HG03135 (cell line): Measurements from ENCODE around the gene GPN2.
"Not testable (repeated sequence)": the region's sequence is repeated elsewhere in the genome, so short reads cannot be mapped to it uniquely, and the experiment has no call there.

Experiments
- ATAC-seq: cut with Tn5 transposase; IDR thresholded peaks from one replicate; pipeline ENCODE4 v1.9.1; 2021; ENCODE audit warnings: mild to moderate bottlenecking, moderate library complexity; ENCODE audit not compliant: unreplicated experiment

The GPN2 gene

DNA sequence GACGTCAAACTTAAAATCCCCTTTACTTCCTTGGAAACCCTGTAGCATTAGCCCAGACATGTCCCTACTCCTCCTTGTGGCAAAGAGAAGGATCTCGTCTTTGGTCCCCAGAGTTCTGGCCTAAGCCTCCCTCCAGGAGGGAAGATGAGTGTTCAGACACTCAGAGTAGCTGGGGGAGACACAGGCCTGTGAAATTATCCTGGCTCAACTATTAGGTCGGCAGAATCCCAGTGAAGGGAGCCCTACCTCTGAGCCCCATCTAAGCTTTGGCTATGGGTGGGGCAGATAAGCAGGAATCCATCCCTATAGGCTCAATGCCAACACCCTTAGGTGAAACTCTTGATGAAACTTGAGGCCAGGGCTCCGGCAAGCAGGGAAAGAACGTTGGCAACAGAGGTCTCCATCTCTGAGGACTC, 28.8 kb downstream of the GPN2 start:
- ATAC-seq = no peak

DNA sequence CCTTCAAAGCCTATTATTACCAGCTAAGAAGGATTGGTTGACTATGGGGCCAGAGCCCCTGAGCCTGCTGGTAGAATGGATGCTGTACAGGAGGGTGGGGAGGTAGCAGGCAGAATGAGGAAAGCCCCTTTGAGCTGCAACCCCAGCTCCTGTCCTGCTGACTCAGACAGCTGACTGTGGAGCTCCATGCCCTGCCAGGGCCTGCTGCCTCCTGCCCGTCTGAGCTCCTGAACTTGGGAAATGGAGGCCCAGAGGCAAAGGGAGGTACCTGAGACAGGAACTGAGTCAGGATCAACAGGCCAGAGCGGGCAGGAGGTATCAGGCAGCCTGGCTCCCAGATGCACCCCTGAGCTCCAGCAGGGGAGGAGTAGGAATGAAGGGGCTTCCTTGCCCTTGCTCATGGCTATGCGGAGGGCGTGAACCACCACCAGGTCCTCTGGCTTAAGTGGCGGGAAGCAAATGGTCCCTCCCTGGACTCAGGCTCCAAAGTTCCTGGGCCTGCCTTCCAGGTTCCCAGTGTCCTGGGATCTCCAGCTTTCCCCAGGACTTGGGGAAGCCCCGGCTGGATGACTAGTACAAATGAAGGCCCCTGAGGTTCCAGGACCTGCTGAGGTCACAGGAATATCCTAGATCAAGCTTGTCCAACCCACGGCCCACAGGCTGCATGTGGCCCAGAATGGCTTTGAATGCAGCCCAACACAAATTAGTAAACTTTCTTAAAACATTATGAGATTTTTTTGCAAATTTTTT, 31.0 kb downstream of the GPN2 start:
- no peak for ATAC-seq

DNA sequence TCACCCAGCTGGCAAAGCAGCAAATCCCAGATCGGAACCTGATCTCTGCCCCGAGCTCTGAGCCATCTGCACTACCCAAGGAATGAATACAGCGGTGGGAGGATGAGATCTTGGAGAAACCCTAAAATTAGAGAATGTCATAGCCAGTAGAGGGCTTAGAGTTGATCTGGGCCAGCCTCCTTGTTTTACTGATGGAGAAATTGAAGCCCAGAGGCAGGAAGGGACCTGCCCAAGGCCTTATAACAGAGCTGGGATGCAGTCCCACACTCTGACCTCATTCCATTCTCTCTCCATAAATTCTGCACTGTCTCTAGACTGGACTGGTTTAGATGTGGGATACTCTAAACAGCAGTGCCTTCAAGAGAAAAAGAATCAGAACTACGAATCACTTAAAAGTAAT, 31.9 kb downstream of the GPN2 start:
- no peak for ATAC-seq

DNA sequence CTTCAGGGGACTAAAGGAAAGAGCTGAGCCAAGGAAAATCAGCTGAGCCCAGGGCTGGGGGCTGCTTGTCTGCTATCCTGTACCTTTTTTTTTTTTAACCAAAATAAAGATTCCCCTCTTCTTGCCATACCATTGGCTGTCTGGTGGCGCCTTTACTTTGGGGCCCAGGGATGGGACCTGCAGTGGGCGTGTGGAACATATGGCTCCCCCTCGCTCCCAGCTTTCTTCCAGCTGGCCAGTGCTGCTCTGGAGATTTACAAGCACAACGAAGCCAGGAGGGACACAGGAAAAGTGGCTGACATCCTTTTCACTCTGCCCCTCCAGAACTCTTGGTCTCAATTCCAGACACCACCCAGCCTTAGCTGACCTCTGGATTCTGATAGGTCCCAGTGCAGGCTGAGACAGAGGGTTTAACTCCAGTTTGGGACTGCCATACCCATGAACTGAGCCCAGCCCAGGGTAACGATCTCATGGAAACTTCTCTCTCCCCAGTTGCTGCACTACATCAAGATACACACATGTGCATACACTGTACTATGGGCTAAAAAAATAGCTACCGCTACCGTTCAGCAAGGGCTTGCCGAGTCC, 32.5 kb downstream of the GPN2 start:
- no peak for ATAC-seq

DNA sequence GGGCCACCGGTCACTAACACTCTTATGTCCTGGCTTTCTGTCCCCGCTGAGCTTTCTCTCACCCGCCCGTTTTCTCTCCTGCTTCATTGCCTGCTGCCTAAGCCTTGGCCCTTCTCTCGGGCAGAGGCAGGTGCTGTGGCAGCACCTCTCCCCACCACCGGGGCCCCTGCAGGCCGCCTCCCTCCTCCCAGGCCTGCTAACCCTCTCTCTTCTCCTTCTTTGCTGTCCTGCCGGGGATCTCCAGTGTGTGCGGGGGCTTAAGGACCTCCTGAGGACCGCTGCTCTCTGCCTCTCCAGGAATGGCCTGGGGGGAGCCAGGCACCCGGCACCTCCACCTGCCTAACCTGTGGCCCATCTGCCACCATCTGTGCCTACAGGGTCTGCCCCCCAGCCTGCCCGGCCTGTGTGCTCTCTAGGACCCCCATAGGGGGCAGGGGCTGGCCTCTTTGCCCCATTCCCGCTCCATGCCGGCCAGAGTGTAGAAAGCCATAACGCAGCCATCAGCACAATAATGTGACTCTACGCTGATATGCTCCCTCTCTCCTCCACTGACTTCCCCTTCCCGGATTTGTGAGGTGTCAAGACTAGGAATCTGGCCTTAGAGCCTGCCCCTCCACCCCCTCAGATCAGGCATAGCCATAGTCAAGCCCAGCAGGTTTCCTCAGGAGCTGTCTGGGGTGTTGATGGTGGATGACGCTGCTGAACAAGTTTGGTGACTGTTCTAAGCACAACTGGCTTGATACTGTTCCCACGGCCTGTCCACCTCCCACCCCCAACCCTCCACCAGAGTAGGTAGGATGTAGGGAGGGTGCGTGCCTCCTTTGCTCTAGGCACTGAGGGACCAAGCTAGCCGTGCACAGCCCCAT, 33.2 kb downstream of the GPN2 start:
- no peak for ATAC-seq

DNA sequence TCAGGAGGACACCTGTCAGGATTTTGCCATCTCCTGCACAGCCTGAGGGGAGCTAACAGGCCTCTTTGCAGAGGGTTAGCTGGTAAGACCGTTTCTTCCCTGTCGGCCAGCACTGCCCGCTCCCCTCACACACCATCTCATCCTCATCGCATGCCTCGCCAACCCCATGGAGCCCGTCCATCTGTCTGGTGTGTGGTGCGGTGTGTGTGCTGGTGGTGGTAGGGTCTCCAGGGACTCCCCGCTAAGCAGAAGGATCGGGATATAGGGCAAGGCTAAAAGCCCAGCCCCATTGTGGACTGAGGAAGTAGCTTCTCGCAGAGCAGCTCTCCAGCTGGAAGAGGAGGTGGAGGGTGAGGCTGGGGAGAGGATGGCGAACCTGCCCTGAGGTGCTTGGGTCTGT, 33.9 kb downstream of the GPN2 start:
- ATAC-seq = no peak

DNA sequence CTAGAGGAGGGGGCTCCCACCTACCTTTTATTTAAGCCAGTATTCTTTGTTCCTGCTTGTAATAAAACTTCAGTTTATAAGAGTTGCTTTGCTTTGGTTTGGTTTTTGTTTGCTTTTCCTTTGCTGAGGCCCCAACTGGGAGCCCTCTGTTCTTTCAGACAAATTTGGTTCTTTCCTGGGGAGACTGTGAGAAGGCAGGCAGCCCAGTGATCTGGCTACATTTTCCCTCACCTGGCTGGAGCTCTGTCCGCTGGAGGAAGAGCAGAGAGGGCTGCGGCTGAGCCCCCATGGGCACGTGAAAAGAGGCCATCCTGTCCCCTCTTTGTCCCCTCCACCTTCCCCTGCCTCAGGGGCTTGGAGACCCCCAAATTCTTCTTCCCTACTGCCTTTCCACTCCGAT, 34.4 kb downstream of the GPN2 start:
- ATAC-seq = no peak

DNA sequence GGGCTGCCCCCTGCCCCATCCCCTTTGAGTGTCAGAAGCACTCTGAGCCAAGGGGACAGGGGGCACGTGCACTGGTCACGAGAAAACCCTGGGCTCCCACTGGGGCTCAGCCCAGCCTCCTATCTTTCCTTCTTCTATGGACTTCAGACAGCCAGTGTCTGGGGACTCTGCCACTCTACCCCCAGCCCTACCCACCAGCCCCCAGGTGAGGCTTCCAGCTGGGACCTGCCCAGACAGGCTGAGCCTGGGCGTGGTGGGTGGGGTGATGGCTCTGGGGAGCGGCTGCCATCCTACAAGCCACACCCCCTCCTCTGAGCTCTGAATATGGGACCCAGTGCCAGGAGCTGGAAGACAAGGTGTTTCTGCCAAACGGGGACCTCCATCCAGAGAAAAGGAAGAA, 35.2 kb downstream of the GPN2 start:
- ATAC-seq = no peak

DNA sequence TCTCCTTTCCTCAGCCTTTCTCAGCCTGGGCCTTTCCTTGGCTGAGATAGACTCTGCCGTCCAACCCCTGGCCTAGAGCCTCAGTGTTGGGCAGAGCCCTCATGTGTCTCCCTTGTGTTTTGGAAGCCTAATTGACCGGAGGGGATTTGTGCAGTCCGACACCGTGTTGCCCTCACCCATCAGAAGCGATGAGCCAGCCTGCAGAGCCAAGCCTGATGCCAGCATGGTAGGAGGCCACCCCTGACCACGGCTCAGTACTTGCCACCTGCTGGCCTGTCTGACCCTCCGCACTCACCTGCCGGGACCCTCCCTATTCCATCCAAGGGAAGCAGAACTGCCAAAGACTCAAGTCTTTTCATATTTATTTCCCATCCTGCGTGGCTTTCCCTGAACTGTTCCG, 36.5 kb downstream of the GPN2 start:
- ATAC-seq = no peak

DNA sequence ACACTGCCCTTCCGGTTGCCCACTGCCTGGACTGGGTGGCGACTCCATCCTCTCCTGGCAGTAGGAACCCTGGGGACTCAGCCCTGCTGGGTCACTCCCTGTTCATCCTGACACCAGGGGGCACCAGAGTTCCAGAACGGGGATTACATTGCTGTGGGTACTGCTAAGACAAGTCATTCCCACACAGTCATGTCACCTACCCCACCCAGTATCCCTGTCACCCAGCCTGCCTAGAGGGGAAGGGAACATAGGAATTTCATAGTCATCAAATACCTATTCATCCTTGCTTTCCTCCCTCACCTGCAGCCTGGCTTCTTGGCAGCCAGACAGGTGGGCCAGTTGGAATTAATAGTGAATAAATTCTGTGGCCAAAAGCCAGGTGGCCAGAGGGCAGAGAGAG, 36.9 kb downstream of the GPN2 start:
- ATAC-seq = no peak

DNA sequence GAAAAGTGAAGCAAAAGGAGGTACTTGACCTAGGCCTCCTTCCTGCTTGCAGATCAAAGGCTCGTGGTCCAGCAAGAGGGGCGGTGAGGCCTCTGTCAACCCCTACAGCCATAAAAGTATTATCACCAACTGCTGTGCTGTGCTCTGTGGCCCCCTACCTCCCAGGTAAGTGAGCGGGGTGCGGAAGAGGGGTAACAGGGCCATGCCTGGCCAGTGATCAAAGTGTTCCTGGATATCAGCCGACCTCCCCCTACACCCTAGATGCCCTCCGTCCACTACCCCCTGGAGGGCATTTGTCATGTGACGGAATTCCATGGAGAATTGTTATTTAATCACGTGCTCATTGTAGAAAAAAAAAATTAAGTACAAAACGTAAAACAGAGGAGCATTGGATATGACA, 37.4 kb downstream of the GPN2 start:
- ATAC-seq = no peak

DNA sequence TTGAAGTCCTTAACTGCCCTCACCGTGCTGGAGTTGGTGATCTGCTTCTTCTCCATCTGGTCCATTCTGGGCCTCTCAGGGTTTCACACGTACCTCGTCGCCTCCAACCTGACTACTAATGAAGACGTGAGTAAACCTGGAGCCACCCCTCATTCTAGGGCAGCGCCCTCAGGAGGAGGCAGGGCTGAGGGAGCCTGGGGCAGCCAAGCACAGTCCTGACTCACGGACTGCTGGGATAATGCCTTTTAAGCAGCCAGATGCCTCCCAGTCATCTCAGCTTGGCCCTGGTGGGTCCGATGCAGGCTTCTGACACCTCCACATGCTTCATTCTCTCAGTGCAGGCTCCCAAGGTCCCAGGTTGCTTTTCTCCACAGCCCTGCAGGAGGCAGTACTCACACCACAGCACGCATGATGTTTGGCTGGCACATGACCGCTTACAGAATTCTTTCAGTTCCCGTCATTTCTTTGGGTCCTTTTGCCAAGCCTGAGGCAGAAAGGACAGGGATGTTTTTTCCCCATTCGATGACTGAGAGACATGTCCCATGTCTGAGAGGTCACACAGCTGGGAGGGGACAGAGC, 38.9 kb downstream of the GPN2 start:
- no peak for ATAC-seq

DNA sequence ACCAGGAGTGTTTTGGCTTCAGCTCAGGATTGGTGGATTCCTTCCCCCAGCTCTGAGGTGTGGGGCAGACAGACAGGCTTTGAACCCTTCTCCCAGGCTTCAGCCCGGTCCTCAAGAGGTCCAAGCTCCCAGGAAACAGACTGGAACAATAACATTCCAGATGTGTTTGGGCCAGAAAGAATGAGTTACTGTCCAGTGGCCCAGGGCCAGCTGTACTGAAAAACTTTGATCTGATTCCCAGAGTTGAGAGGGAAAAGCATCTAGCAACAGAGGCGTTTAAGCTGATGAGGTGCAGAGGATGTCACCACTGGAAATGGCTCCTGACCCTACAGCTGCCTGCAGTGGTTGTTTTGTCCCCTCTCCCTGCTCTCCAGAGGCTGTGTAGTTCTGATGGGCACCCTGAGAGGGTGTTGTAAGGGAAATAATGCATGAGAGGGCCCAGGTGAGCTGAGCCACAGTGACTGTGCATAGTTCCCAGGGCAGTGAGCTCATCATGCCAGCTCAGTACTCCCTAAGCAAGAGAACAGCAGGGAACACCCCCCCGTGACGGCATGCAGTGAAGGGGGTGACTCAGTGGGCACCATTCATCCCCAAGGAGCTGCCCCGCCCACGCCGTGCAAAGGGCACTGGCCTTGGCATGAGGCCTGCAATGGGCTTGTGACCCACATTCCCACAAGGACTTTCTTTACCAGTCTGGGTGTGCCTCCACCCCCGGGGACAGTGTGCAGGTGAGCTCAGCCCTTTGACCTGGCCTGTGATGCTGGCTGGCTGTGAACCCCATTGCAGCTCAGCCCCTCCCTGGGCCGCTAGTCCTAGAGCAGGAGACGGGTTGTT, 40.9 kb downstream of the GPN2 start:
- ATAC-seq = no peak

DNA sequence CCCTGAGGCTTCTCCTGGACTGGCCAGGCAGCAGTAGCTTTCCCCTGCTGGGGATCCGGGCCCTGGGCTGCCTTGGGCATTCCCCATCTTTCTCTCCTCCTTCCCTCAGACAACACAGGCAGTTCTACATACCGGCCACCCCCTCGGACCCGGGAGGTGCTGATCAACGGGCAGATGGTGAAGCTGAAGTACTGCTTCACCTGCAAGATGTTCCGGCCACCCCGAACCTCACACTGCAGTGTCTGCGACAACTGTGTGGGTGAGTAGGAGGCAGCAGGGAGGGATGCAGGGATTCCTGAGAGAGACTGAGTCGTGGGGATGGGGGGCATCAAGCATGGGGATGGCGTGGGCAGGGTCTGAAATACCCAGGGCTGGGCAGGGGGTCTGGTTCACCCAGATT, 41.6 kb downstream of the GPN2 start:
- no peak for ATAC-seq

DNA sequence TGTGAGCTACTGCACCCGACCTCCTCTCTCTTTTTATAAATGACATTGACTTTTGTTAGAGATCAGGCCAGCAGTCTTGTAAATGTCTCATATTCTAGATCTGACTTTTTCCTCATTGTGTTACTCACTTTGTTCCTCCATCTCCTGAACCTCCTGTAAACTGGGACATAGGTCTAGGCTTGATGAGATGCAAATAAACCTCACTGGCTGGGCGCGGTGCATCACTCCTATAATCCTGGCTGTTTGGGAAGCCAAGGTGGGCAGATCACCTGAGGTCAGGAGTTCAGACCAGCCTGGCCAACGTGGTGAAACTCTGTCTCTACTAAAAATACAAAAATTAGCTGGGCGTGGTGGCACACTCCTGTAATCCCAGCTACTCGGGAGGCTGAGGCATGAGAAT, 42.3 kb downstream of the GPN2 start:
- ATAC-seq = not testable (repeated sequence)

DNA sequence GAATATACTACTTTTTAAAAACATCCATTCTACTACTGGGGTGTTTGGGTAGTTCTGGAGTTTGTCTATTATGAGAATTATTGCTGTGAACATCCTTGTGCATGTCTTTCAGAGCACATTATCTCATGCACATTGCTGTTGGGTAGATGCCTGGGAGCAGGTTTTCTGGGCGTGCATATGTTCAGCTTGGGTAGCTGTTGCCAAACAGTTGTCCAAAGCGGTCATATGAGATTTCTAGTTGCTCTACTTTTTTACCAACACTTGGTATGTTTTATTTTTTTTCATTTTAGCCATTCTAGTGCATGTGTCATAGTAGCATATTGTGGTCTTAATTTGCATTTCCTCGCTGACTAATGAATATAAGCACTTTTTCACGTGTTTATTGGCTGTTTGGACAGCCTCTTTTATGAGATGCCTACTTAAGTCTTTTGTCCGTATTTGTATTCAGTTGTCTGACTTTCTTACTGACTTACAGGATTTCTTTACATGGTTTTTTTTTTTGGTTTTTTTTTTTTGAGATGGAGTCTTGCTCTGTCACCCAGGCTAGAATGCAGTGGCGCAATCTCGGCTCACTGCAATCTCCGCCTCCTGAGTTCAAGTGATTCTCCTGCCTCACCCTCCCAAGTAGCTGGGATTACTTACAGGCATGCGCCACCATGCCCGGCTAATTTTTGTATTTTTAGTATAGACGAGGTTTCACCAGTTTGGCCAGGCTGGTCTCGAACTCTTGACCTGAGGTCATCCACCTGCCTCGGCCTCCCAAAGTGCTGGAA, 45.5 kb downstream of the GPN2 start:
- ATAC-seq = no peak

DNA sequence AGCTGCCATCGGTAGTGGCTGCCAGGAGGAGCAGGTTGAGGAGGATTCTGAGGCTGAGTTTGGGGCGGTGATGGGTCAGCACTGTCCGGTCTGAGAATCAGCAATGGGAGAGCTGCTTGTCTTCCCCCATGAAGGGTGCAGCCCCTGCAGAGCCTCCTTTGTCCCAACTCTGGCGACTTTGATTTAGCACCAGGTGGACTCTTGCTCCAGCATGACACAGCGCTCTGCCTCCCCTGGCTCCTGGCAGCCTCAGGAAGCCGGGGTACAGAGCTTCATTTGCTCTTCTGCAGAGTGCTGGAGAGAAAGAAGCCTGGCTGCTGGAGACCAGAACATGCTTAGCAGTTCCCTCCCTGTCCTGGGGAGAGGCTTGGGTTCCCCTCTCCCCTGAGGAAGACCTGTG, 50.3 kb downstream of the GPN2 start:
- no peak for ATAC-seq

DNA sequence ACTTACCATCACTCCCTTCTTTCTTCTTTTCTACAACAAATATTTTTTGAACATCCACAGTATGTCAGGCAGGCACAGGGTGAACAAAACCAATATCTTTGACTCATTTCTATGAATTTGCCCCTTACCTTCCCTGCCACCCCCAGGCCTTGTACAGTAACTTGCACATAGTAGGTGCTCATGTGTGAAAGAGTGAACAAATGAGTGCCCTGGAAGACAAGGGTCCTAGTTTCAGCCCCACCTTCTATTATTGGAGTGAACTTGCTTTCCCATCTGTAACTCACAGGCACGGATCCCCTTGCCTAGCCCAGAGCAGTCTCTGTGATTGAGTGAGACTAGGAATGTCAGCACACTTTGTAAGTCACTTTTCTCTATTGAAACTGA, 50.8 kb downstream of the GPN2 start:
- no peak for ATAC-seq

DNA sequence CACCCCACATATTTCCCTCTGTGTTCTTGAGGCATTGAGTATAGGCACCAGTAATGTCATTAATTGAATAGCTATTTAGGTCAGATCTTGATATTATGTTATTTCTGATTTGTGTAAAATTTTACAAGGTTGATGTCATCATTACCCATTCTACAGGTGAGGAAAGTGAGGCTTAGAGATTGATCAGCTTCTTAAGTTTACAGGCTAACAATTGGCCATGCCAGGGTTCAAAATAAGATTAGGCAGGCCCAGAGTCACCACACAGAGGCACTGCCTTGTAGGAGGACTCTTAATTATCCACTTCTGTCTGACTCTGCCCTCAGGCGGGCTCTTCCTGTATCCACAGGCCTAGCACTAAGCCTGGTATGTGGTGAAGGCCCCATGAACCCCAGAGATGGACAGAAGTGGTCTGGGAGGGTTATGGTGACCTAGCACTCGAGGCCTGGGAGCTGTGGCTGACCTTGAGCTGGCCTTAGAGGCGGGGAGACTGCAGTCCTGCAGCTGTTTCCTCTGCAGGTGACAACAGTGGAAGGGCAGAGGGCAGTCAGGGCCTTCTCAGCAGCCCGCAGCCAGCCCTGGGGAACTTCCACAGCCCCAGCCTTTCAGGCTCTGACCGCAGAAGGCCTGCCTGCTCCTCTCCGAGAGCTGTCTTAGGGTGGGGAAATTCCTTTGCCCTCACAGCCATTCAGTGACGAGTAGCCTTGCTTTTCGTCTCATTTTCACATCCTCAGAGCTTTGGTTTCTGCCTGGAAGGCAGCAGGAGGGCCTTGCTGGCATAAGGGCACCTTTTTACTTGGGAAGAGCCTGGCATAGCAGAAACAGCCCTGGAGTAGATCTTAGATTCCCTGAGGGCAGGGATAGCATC, 51.4 kb downstream of the GPN2 start:
- ATAC-seq = peak; percentile 82
